SK-N-SH (cell line): Measurements from ENCODE around the gene LCE3A. TPM values are rescaled to one million over a fixed set of nuclear protein-coding genes. Genes with fewer than 3 reads are reported as not detected.

ENCODE experiments used
- CTCF ChIA-PET: fragments of 300-600, 350-600 bp; formaldehyde crosslinking; extraction: SDS; loops from one replicate; lab custom pipeline; 2021; lab: Yijun Ruan, JAX
- POLR2A ChIA-PET: fragments of 350-600 bp; sonication (Branson Sonifier 250); formaldehyde crosslinking; extraction: SDS; loops from one replicate; lab custom pipeline; 2020; ENCODE audit warnings: antibody characterized with exemption, inconsistent platforms; lab: Yijun Ruan, JAX
- DNase-seq: peaks from one replicate; pipeline ENCODE4 v3.0.0; 2012
- H2AFZ ChIP-seq: fragments of 200-600 bp; sonication (generic); 2 replicates; pipeline ENCODE4 v1.8.1; 2016; ENCODE audit warnings: antibody characterized with exemption, mild to moderate bottlenecking, low read depth
- H3F3A ChIP-seq: fragments of 200-600 bp; sonication (generic); replicated peaks from 2 replicates; pipeline ENCODE3; 2016; ENCODE audit warnings: antibody characterized with exemption, mild to moderate bottlenecking; ENCODE audit not compliant: insufficient read depth
- H3K27ac ChIP-seq, 2 experiments: fragments of 200-500 bp in 1 of 2; fragments of 200-600 bp in 1 of 2; sonication (Bioruptor generic) in 1 of 2; sonication (generic), shearing (Covaris generic) in 1 of 2; 2 replicates each; pipeline versions ENCODE4 v1.5.1 to v1.6.1; 2014 to 2016; ENCODE audit warnings: low read depth in 2 of 2, inconsistent platforms in 1 of 2, low read length in 1 of 2, mild to moderate bottlenecking in 1 of 2, mixed read lengths in 1 of 2
- H3K27me3 ChIP-seq: fragments of 200-600 bp; sonication (generic), shearing (Covaris generic); 2 replicates; pipeline ENCODE4 v1.6.1; 2016; ENCODE audit warnings: mixed run types; ENCODE audit not compliant: insufficient read depth
- H3K36me3 ChIP-seq, 2 experiments: fragments of 200-500 bp in 1 of 2; fragments of 200-600 bp in 1 of 2; sonication (Bioruptor generic) in 1 of 2; sonication (generic) in 1 of 2; replicated peaks in 1 of 2; 2 replicates each; pipeline versions ENCODE3 to v1.5.1; 2014 to 2016; ENCODE audit warnings: low read length in 1 of 2, mild to moderate bottlenecking in 1 of 2; ENCODE audit not compliant: insufficient read depth in 2 of 2, control insufficient read depth in 1 of 2
- H3K4me1 ChIP-seq, 2 experiments: fragments of 200-500 bp in 1 of 2; fragments of 200-600 bp in 1 of 2; sonication (Bioruptor generic) in 1 of 2; sonication (generic), shearing (Covaris generic) in 1 of 2; 2 replicates each; pipeline versions ENCODE4 v1.5.1 to v1.6.1; 2014 to 2016; ENCODE audit warnings: low read depth in 1 of 2, low read length in 1 of 2, mixed run types in 1 of 2; ENCODE audit not compliant: insufficient read depth in 2 of 2, control insufficient read depth in 1 of 2
- H3K4me2 ChIP-seq: fragments of 200-600 bp; sonication (generic), shearing (Covaris generic); 2 replicates; pipeline ENCODE4 v1.6.1; 2017; ENCODE audit warnings: mixed run types
- H3K4me3 ChIP-seq, 2 experiments: fragments of 200-500 bp in 1 of 2; fragments of 200-600 bp in 1 of 2; sonication (Bioruptor generic) in 1 of 2; sonication (generic), shearing (Covaris generic) in 1 of 2; 2 replicates each; pipeline versions ENCODE4 v1.5.1 to v1.8.1; 2014 to 2016; ENCODE audit warnings: low read depth in 2 of 2, inconsistent platforms in 1 of 2, low read length in 1 of 2, mild to moderate bottlenecking in 1 of 2, mixed read lengths in 1 of 2, moderate library complexity in 1 of 2
- H3K79me2 ChIP-seq: fragments of 200-600 bp; sonication (generic); 2 replicates; pipeline ENCODE4 v1.8.1; 2017; ENCODE audit warnings: mild to moderate bottlenecking; ENCODE audit not compliant: insufficient read depth
- H3K9ac ChIP-seq: fragments of 200-600 bp; sonication (generic); 2 replicates; pipeline ENCODE4 v1.6.1; 2017; ENCODE audit warnings: mixed run types
- H3K9me2 ChIP-seq: fragments of 200-600 bp; sonication (generic); 2 replicates; pipeline ENCODE4 v1.6.1; 2017; ENCODE audit warnings: mixed run types
- H3K9me3 ChIP-seq: fragments of 200-600 bp; sonication (generic); 2 replicates; pipeline ENCODE4 v1.6.1; 2017; ENCODE audit warnings: mixed run types, mild to moderate bottlenecking, moderate library complexity
- H4K20me1 ChIP-seq: fragments of 200-600 bp; sonication (generic); 2 replicates; pipeline ENCODE4 v1.6.1; 2017; ENCODE audit warnings: mild to moderate bottlenecking, mixed run types; ENCODE audit not compliant: insufficient read depth
- CHD2 ChIP-seq: fragments of 150-350 bp; IDR thresholded peaks from 2 replicates; pipeline ENCODE4 v1.6.1; 2018; ENCODE audit warnings: low read length; ENCODE audit not compliant: partially characterized antibody
- CTCF ChIP-seq: fragments of 200-600 bp; sonication (generic); IDR thresholded peaks from 2 replicates; pipeline ENCODE4 v1.6.1; 2017; ENCODE audit warnings: antibody characterized with exemption, mild to moderate bottlenecking, moderate library complexity
- EP300 ChIP-seq, 2 experiments: IDR thresholded peaks; 2 replicates each; pipeline versions ENCODE4 v1.4.0 to v1.6.1; 2012; ENCODE audit warnings: borderline replicate concordance in 1 of 2, low read depth in 1 of 2, low read length in 1 of 2
- EZH2phosphoT487 ChIP-seq: fragments of 200-600 bp; sonication (generic); IDR thresholded peaks from 2 replicates; pipeline ENCODE4 v1.6.1; 2017; ENCODE audit warnings: low read depth, mixed run types, mild to moderate bottlenecking, antibody characterized with exemption, moderate library complexity, borderline replicate concordance
- FOSL2 ChIP-seq: IDR thresholded peaks from 2 replicates; pipeline ENCODE4 v1.4.0; 2012; ENCODE audit warnings: low read depth, mild to moderate bottlenecking, moderate library complexity, borderline replicate concordance
- FOXJ3 ChIP-seq: sonication (generic); formaldehyde crosslinking; IDR thresholded peaks from 2 replicates; pipeline ENCODE4 v1.5.1; 2020; ENCODE audit warnings: mild to moderate bottlenecking, missing genetic modification reagents
- FOXM1 ChIP-seq: IDR thresholded peaks from 2 replicates; pipeline ENCODE4 v1.4.0; 2012; ENCODE audit warnings: low read depth, mild to moderate bottlenecking
- JUND ChIP-seq: IDR thresholded peaks from 2 replicates; pipeline ENCODE4 v1.4.0; 2012
- MAX ChIP-seq: IDR thresholded peaks from 2 replicates; pipeline ENCODE4 v1.4.0; 2012; ENCODE audit warnings: low read depth
- MEF2A ChIP-seq: IDR thresholded peaks from 2 replicates; pipeline ENCODE4 v1.4.0; 2012; ENCODE audit warnings: low read depth, borderline replicate concordance
- MXI1 ChIP-seq: IDR thresholded peaks from 2 replicates; pipeline ENCODE4 v1.6.1; 2012; ENCODE audit warnings: mild to moderate bottlenecking, low read depth, low read length, improper control_type of control experiment
- NFIC ChIP-seq: IDR thresholded peaks from 2 replicates; pipeline ENCODE4 v1.4.0; 2012; ENCODE audit warnings: borderline replicate concordance
- NRF1 ChIP-seq: IDR thresholded peaks from 2 replicates; pipeline ENCODE4 v1.6.1; 2012; ENCODE audit warnings: low read depth, mild to moderate bottlenecking, low read length
- RAD21 ChIP-seq: IDR thresholded peaks from 2 replicates; pipeline ENCODE4 v1.6.1; 2012; ENCODE audit warnings: mild to moderate bottlenecking, low read length
- RCOR1 ChIP-seq: fragments of 150-350 bp; IDR thresholded peaks from 2 replicates; pipeline ENCODE4 v1.6.1; 2017; ENCODE audit warnings: antibody characterized with exemption, low read length
- RFX5 ChIP-seq: IDR thresholded peaks from 2 replicates; pipeline ENCODE4 v1.6.1; 2012; ENCODE audit warnings: mild to moderate bottlenecking, improper control_type of control experiment, low read length
- RXRA ChIP-seq: IDR thresholded peaks from 2 replicates; pipeline ENCODE4 v1.4.0; 2012; ENCODE audit warnings: low read depth, mild to moderate bottlenecking, borderline replicate concordance
- SIN3A ChIP-seq: IDR thresholded peaks from 2 replicates; pipeline ENCODE4 v1.6.1; 2012; ENCODE audit warnings: low read depth, mild to moderate bottlenecking, low read length, moderate library complexity, borderline replicate concordance
- TCF12 ChIP-seq: IDR thresholded peaks from 2 replicates; pipeline ENCODE4 v1.4.0; 2012
- TEAD4 ChIP-seq: IDR thresholded peaks from 2 replicates; pipeline ENCODE4 v1.4.0; 2012; ENCODE audit warnings: mild to moderate bottlenecking, borderline replicate concordance; ENCODE audit not compliant: insufficient read depth
- WGBS: methylation state at CpG from one replicate; pipeline ENCODE4 v1.1.6; 2017; ENCODE audit warnings: low lambda C conversion rate; 5-methylcytosine and 5-hydroxymethylcytosine counted together
- polyA plus RNA-seq, 3 experiments: library from polyadenylated mRNA; depleted of rRNA; stranded (reverse); fragments of >200 nt; gene quantifications; 2 replicates each; pipeline ENCODE4 v1.2.3, GENCODE V29; 2012
- TF ChIP-seq, protein P1 (sequence below): IDR thresholded peaks from 2 replicates; pipeline ENCODE4; 2012
- TF ChIP-seq, protein P2 (sequence below): IDR thresholded peaks from 2 replicates; pipeline ENCODE4 v1.4.0; 2012; ENCODE audit warnings: low read depth, borderline replicate concordance

Gene LCE3A
- polyA plus RNA-seq, 1 of the 3 experiments (the other 2 are of a cell fraction): not detected

GRCh38 chr1:152582647-152583046 lies 40.3 kb downstream of the LCE3A start (continued):
- TF ChIP-seq SIN3A (no peak), RCOR1 (no peak), TEAD4 (no peak), CTCF (no peak), EZH2phosphoT487 (no peak), MEF2A (no peak), JUND (no peak), MXI1 (no peak), RAD21 (no peak), NFIC (no peak), RFX5 (no peak), NRF1 (no peak), CHD2 (no peak)
- TF ChIP-seq, protein P1, sequence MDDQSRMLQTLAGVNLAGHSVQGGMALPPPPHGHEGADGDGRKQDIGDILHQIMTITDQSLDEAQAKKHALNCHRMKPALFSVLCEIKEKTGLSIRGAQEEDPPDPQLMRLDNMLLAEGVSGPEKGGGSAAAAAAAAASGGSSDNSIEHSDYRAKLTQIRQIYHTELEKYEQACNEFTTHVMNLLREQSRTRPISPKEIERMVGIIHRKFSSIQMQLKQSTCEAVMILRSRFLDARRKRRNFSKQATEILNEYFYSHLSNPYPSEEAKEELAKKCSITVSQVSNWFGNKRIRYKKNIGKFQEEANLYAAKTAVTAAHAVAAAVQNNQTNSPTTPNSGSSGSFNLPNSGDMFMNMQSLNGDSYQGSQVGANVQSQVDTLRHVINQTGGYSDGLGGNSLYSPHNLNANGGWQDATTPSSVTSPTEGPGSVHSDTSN: no peak
- TF ChIP-seq, protein P2, sequence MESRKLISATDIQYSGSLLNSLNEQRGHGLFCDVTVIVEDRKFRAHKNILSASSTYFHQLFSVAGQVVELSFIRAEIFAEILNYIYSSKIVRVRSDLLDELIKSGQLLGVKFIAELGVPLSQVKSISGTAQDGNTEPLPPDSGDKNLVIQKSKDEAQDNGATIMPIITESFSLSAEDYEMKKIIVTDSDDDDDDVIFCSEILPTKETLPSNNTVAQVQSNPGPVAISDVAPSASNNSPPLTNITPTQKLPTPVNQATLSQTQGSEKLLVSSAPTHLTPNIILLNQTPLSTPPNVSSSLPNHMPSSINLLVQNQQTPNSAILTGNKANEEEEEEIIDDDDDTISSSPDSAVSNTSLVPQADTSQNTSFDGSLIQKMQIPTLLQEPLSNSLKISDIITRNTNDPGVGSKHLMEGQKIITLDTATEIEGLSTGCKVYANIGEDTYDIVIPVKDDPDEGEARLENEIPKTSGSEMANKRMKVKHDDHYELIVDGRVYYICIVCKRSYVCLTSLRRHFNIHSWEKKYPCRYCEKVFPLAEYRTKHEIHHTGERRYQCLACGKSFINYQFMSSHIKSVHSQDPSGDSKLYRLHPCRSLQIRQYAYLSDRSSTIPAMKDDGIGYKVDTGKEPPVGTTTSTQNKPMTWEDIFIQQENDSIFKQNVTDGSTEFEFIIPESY: no peak

- CTCF ChIA-PET: no interaction called here
- no peaks in the 10 kb centered on the region for H3K79me2 ChIP-seq
- H3K9ac ChIP-seq: no peak within 1 kb of the TSS
- no peaks in the 10 kb centered on the region; the same call in 1 of the 2 replicates for H3K27me3 ChIP-seq
- no peaks in the 10 kb centered on the region for H3K9me2 ChIP-seq
- TF ChIP-seq JUND (no peak), RXRA (no peak), NFIC (no peak), TCF12 (no peak), MAX (no peak), CTCF (no peak), EP300 (IDR thresholded peaks at IDR 0.05; ENCODE audit: borderline replicate concordance in 1 of 2, low read depth in 1 of 2, low read length in 1 of 2) (no peak), FOSL2 (no peak), CHD2 (no peak), FOXM1 (no peak), FOXJ3 (no peak)
- TF ChIP-seq, protein P2: no peak
- TF ChIP-seq, all 33 proteins: peak for 0
- no peak within 1 kb of the TSS for H2AFZ ChIP-seq
- no peaks in the 10 kb centered on the region for H3F3A ChIP-seq
- no peak within 1 kb of the TSS for H3K4me2 ChIP-seq
- no peaks in the 10 kb centered on the region for H3K9me3 ChIP-seq
- H3K36me3 ChIP-seq: no peaks in the 10 kb centered on the region
- POLR2A ChIA-PET: no interaction called here
- no peaks in the 10 kb centered on the region for H4K20me1 ChIP-seq
- H3K27ac ChIP-seq: no peak within 1 kb of the TSS
- H3K4me3 ChIP-seq: no peak within 1 kb of the TSS
- DNase-seq: no peak
- 3% methylated on average over 4 of the region's 4 CpGs for WGBS
- no peaks in the 10 kb centered on the region for H3K4me1 ChIP-seq
Observed at GRCh38 chr1:152580433-152580832, 42.5 kb downstream of the LCE3A start, which contains the start of gene LCE3D. LCE3D (minus strand) TSS chr1:152580516; CDS start chr1:152579936, 580 bp downstream.
